Stomach smooth muscle (tissue), 2 donors: ENCODE data around the gene ZBTB20.
"Not testable (repeated sequence)": the region's sequence is repeated elsewhere in the genome, so short reads cannot be mapped to it uniquely, and the experiment has no call there.

Source experiments
- H3K27ac ChIP-seq: one replicate; pipeline ENCODE4 v1.7.0; 2013; ENCODE audit warnings: mild to moderate bottlenecking, low read length, inconsistent platforms
- H3K27me3 ChIP-seq, 2 donors: one replicate each; pipeline ENCODE4 v1.7.0; 2013; ENCODE audit warnings: low read length in 2 of 2; ENCODE audit not compliant: insufficient read depth in 2 of 2, control insufficient read depth in 1 of 2
- H3K36me3 ChIP-seq, 2 donors: one replicate each; pipeline ENCODE4 v1.7.0; 2013; ENCODE audit warnings: low read length in 2 of 2; ENCODE audit not compliant: control insufficient read depth in 2 of 2, insufficient read depth in 2 of 2
- H3K4me1 ChIP-seq: one replicate; pipeline ENCODE4 v1.7.0; 2013; ENCODE audit warnings: low read length; ENCODE audit not compliant: control insufficient read depth, insufficient read depth
- H3K4me3 ChIP-seq, 2 donors: one replicate each; pipeline ENCODE4 v1.7.0; 2013; ENCODE audit warnings: low read length in 2 of 2
- H3K9ac ChIP-seq, 2 donors: one replicate each; pipeline ENCODE4 v1.7.0; 2013; ENCODE audit warnings: low read length in 2 of 2, mild to moderate bottlenecking in 1 of 2
- H3K9me3 ChIP-seq, 2 donors: one replicate each; pipeline ENCODE4 v1.7.0; 2013; ENCODE audit warnings: low read length in 2 of 2; ENCODE audit not compliant: control insufficient read depth in 2 of 2
- donor health status: healthy.
- donor health status: Pancreatic carcinoma.

ZBTB20 gene

DNA sequence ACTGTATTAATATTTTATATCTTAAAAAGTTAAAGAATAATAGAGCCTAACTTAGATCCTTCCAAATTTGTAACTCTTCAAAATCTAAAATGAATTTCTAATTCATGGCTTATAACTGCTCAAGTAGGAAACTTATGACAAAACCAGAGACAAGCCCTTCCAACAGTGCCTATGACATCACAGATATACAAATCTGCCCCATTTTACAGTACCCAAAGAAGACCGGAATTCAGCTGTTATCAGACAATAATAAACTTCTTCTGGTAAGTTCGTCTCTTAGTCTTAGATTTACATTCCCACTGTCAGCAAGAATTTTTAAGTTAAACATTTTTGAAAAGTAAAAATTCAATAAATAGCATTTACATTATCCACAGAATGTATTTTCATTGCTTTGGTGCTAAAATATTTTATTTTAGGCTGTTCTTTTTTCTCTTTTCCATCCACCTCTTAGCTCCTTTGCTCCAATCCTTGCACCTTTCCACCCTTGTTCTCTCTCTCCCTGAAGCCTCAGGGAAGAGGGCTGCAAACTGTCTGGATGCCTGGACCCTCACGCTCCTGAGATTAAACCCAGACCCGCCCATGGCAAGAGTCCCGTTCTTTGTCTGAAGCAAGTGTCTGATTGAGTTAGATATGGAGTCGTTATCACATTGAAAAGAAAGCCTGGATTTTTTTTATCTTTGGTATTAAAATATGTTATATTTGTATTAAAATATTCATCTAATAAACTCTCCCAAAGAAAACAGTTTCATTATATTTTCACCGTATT is 312.7 kb downstream of the ZBTB20 start:
- H3K4me3 ChIP-seq, result no peak overlapping the region
- no peak overlapping the region for H3K27ac ChIP-seq
- H3K9ac ChIP-seq, result no peak overlapping the region
- H3K36me3 ChIP-seq, result no peaks in the 10 kb centered on the region
- no peaks in the 10 kb centered on the region for H3K9me3 ChIP-seq
- peaks cover 2% of the 10 kb centered on the region for H3K4me1 ChIP-seq
- H3K27me3 ChIP-seq, result no peaks in the 10 kb centered on the region

DNA sequence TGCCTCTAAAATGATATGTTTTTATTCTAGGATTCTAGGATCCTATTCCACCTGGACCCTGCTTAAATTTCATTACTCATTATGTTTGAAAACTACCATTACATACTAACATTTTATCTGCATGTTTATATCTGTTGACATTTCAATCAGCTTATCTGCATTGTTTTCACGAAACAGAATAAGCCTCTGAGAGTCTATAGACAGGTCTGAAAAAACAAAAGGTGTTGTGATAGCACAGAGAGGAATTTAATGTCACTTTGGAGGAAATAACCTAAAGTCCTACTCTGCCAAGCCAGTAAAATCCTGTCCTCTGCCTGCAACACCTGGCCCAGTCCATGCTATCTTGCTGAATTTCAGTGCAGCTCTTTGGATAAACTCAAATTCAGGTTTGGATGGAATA is 315.2 kb downstream of the ZBTB20 start:
- Histone ChIP-seq H3K36me3 (no peaks in the 10 kb centered on the region), H3K9ac (no peak overlapping the region), H3K27me3 (no peaks in the 10 kb centered on the region), H3K27ac (no peak overlapping the region), H3K4me1 (peaks cover 2% of the 10 kb centered on the region), H3K4me3 (no peak overlapping the region), H3K9me3 (no peaks in the 10 kb centered on the region)

DNA sequence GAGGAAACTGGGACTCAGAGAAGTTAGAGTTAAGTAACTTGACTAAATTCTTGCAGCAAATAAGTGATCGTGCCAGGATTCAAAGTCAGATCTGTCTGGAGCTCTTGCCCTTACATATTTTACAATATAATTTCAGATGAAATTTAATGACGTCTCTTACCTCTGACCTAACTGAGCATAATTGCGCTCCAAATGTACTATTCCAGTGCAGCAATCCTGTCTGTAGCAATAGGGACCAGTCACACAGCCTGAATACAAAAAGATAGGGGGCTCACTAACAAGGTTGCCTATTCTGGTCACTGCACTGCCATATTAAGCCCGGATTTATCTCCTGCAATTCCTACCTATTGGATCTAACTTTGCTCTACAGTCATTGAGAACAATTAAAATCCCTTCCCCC is 316.4 kb downstream of the ZBTB20 start:
- Histone ChIP-seq H3K4me3 (no peak overlapping the region), H3K27me3 (no peaks in the 10 kb centered on the region), H3K36me3 (no peaks in the 10 kb centered on the region), H3K9ac (no peak overlapping the region), H3K9me3 (no peaks in the 10 kb centered on the region), H3K27ac (no peak overlapping the region), H3K4me1 (peaks cover 2% of the 10 kb centered on the region)

DNA sequence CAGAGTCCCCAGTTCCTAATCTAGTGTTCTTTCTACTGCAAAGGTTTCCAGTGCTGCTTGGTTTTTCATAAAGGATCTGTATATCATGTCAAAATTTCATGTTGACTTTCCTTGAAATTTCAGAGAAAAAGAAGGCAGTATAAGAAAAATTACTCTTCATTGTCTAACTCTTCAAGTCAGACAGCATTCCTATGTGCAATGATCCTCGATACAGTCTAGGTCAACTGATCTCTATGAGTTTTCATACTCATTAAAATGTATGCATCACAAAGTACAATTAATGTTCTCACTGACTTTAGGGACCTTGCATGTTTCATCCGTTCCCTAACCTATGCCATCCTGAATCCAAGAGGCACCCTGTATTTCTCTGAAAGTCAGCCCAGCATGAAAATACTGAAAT is 317.3 kb downstream of the ZBTB20 start:
- H3K36me3 ChIP-seq, result no peaks in the 10 kb centered on the region
- H3K4me3 ChIP-seq, result no peak overlapping the region
- H3K27me3 ChIP-seq, result no peaks in the 10 kb centered on the region
- no peak overlapping the region for H3K27ac ChIP-seq
- peaks cover 2% of the 10 kb centered on the region for H3K4me1 ChIP-seq
- no peaks in the 10 kb centered on the region for H3K9me3 ChIP-seq
- no peak overlapping the region for H3K9ac ChIP-seq

DNA sequence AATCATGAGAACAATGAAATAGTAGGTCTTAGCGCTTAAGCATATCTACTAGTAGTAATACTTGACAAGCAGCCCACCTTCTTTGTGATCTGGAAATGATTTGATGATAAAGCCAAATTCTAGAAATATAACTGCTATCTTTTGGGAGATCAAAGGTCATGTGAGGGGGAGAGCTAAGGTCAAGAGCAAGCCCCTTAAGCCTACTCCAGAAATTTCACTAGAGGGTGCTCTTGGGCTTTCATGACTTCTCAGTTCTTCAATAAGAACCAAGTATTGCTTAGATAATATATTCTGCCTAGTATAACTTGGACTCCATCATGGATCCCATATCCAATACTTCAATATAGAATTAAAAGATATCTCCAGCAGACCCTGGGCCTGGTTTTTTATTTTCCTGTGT is 319.6 kb downstream of the ZBTB20 start:
- Histone ChIP-seq H3K9me3 (no peaks in the 10 kb centered on the region), H3K4me3 (no peak overlapping the region), H3K27me3 (no peaks in the 10 kb centered on the region), H3K27ac (no peak overlapping the region), H3K36me3 (no peaks in the 10 kb centered on the region), H3K9ac (no peak overlapping the region), H3K4me1 (no peaks in the 10 kb centered on the region)

DNA sequence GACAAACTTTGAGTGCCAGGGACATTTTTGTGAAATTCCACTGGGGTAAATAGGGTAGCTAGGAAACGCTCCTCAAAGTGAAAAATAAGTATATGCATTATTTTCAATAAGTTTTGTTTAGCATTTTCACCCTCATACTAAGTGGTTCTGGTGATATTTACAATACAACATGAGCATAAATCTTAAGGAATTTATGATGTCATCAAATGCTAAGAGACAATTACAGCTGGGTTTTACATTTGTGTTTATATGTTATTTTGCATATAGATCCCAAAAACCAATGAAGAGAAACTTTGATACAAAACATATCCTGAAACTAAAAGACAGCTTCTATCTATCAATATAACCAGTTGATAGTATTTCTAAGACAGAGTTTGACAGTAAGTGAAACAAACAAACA is 323.1 kb downstream of the ZBTB20 start:
- Histone ChIP-seq H3K27me3 (no peaks in the 10 kb centered on the region), H3K36me3 (no peaks in the 10 kb centered on the region), H3K9me3 (no peaks in the 10 kb centered on the region), H3K9ac (no peak overlapping the region), H3K4me3 (no peak overlapping the region), H3K4me1 (no peaks in the 10 kb centered on the region), H3K27ac (no peak overlapping the region)

DNA sequence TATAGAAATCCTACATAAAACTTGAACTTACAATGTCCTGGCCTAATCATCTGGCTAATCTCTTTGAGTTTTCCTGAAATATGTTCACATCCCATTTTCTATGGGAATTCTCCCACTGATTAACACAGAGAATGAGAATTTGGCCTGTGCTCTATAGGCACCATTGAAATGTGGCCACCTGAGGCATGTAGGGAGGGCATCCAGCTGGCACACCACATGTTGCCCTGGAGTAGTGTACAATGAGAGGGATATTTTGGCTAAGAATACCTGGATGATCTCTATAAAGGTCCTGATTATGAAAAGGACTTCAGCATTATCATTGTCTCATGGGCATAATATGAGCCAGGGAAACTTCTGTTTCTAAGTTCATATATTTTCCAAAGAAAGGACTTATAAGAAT is 324.0 kb downstream of the ZBTB20 start:
- H3K9me3 ChIP-seq, result no peaks in the 10 kb centered on the region
- no peaks in the 10 kb centered on the region for H3K4me1 ChIP-seq
- H3K9ac ChIP-seq, result no peak overlapping the region
- H3K36me3 ChIP-seq, result no peaks in the 10 kb centered on the region
- H3K27me3 ChIP-seq, result no peaks in the 10 kb centered on the region
- no peak overlapping the region for H3K4me3 ChIP-seq
- no peak overlapping the region for H3K27ac ChIP-seq

DNA sequence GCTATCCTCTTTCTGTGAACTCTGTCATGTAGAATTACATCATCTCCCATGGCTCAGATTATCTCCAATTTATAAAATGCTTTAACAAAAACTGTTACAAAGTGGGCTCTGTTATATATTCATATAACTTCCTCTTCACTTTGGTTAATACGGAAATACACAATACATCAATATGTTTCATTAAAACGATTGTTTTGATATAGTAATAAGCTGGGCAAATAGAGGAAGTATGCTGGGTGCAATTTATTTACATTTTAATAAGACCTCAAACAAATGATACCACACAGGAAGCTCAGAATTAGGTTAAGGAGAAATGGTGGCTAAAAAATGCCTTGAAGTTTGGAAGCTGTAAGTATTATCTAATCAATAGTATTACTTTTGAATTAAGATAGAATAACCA is 331.0 kb downstream of the ZBTB20 start:
- H3K9me3 ChIP-seq, result no peaks in the 10 kb centered on the region
- H3K4me1 ChIP-seq, result no peaks in the 10 kb centered on the region
- H3K36me3 ChIP-seq, result no peaks in the 10 kb centered on the region
- H3K27ac ChIP-seq, result no peak overlapping the region
- no peaks in the 10 kb centered on the region for H3K27me3 ChIP-seq
- H3K4me3 ChIP-seq, result no peak overlapping the region
- H3K9ac ChIP-seq, result no peak overlapping the region

DNA sequence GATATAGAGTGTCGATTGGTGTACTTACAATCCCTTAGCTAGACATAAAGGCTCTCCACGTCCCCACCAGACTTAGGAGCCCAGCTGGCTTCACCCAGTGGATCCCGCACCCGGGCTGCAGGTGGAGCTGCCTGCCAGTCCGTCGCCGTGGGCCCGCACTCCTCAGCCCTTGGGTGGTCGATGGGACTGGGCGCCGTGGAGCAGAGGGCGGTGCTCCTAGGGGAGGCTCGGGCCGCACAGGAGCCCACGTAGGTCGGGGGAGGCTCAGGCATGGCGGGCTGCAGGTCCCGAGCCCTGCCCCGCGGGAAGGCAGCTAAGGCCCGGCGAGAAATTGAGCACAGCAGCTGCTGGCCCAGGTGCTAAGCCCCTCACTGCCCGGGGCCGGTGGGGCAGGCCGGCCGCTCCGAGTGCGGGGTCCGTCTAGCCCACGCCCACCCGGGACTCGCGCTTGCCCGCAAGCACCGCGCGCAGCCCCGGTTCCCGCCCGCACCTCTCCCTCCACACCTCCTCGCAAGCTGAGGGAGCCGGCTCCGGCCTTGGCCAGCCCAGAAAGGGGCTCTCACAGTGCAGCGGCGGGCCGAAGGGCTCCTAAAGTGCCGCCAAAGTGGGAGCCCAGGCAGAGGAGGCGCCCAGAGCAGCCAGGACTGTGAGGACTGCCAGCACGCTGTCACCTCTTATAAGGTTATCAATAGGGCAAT is 334.4 kb downstream of the ZBTB20 start:
- not testable (repeated sequence) for H3K9me3 ChIP-seq, H3K4me1 ChIP-seq, H3K27ac ChIP-seq, H3K9ac ChIP-seq, H3K4me3 ChIP-seq, H3K36me3 ChIP-seq, H3K27me3 ChIP-seq

DNA sequence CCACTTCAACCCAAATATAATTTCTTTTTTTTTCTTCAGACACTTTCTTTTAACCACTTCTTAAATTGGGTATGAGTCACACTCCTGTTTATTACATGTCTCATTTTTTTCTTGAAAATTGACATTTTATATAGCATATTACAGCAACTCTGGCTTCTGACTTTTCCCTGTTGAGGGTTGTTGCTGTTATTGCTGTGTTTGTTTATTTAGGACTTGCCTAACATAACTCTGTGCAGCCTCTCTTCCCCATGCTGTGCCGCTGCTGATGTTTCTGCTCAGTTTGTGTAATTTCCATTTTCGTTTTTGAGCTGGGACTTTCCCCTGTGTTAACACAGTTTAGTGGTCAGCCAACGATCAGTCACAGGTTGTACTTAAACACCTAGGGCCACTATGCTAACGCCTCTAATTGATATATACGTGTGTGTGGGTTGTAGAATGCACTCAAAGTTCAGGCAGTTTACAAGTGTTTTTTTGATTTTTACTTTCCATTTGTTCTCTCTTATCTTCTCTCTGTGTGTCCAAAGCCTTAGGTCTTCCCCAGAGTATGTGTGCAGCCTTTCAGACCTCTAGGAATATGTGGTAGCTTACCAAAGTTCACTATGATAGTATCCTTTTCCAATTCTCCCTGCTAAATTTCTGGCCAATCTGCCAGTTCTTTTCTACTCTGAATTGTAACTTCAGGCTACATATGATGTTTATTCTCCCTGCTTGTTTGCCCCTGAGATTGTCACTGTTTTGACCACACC is 337.2 kb downstream of the ZBTB20 start:
- H3K27ac ChIP-seq, result no peak overlapping the region
- no peaks in the 10 kb centered on the region for H3K9me3 ChIP-seq
- H3K4me1 ChIP-seq, result no peaks in the 10 kb centered on the region
- H3K9ac ChIP-seq, result no peak overlapping the region
- H3K4me3 ChIP-seq, result no peak overlapping the region
- no peaks in the 10 kb centered on the region for H3K27me3 ChIP-seq
- peaks cover 0 to 4% of the 10 kb centered on the region in 2 donors for H3K36me3 ChIP-seq

DNA sequence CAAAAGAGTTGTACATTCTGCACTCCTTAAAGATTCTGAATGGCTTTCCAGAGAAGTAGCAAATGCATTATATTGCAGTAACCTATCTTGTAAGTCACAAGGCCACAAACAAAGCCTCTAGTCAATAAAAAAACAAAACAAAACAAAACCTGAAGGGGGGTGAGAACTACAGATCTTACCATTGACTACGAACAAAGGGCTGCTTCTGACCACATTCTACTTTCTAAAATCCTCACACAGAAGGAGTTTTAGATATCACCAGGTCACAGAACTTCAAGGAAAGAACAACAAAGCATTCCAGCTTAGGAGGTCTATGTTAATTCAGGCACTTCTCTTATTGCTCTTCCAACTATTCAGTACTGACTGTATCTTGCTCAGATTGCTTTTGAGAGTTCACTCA is 343.0 kb downstream of the ZBTB20 start:
- Histone ChIP-seq H3K9ac (no peak overlapping the region), H3K9me3 (no peaks in the 10 kb centered on the region), H3K27me3 (no peaks in the 10 kb centered on the region), H3K4me3 (no peak overlapping the region), H3K27ac (no peak overlapping the region), H3K4me1 (no peaks in the 10 kb centered on the region), H3K36me3 (no peaks in the 10 kb centered on the region)
